MM.1S (cell line): ENCODE data around the gene ESCO1.
"Not testable (repeated sequence)": the region's sequence is repeated elsewhere in the genome, so short reads cannot be mapped to it uniquely, and the experiment has no call there.

ENCODE experiments used
- DNase-seq: peaks from one replicate; pipeline ENCODE4 v3.0.0-alpha.2; 2015
- H2AFZ ChIP-seq: fragments of 300-600 bp; sonication (generic); 2 replicates; pipeline ENCODE4 v1.6.0; 2016; ENCODE audit warnings: antibody characterized with exemption, low read length
- H3F3A ChIP-seq: fragments of 300-600 bp; sonication (generic); 2 replicates; pipeline ENCODE4 v1.6.1; 2016; ENCODE audit warnings: mild to moderate bottlenecking, antibody characterized with exemption, low read length, moderate library complexity, mixed read lengths; ENCODE audit not compliant: insufficient read depth
- H3K27ac ChIP-seq: fragments of 300-600 bp; sonication (generic); 2 replicates; pipeline ENCODE4 v1.5.1; 2016; ENCODE audit warnings: mild to moderate bottlenecking, low read length
- H3K27me3 ChIP-seq: fragments of 300-600 bp; sonication (generic); replicated peaks from 2 replicates; pipeline ENCODE4 v1.6.0; 2016; ENCODE audit warnings: low read length; ENCODE audit not compliant: insufficient read depth
- H3K36me3 ChIP-seq: fragments of 300-600 bp; sonication (generic); replicated peaks from 2 replicates; pipeline ENCODE4 v1.6.1; 2016; ENCODE audit warnings: mild to moderate bottlenecking, low read length, mixed read lengths; ENCODE audit not compliant: insufficient read depth
- H3K4me1 ChIP-seq: fragments of 300-600 bp; sonication (generic); 2 replicates; pipeline ENCODE4 v1.6.1; 2016; ENCODE audit warnings: low read length, mixed read lengths
- H3K4me2 ChIP-seq: fragments of 300-600 bp; sonication (generic); 2 replicates; pipeline ENCODE4 v1.6.0; 2016; ENCODE audit warnings: low read depth, low read length
- H3K4me3 ChIP-seq: fragments of 300-600 bp; sonication (generic); 2 replicates; pipeline ENCODE4 v1.5.1; 2016; ENCODE audit warnings: low read length, mixed read lengths
- H3K79me2 ChIP-seq: fragments of 300-600 bp; sonication (generic); 2 replicates; pipeline ENCODE4 v1.6.1; 2016; ENCODE audit warnings: mixed run types, low read length, mixed read lengths
- H3K9ac ChIP-seq: fragments of 300-600 bp; sonication (generic); 2 replicates; pipeline ENCODE4 v1.6.1; 2016; ENCODE audit warnings: low read length, mixed read lengths
- H3K9me2 ChIP-seq: fragments of 300-600 bp; sonication (generic); replicated peaks from 2 replicates; pipeline ENCODE4 v1.6.1; 2016; ENCODE audit warnings: mild to moderate bottlenecking, low read length, mixed read lengths; ENCODE audit not compliant: insufficient read depth
- H3K9me3 ChIP-seq: fragments of 300-600 bp; sonication (generic); replicated peaks from 2 replicates; pipeline ENCODE4 v1.6.1; 2016; ENCODE audit warnings: mild to moderate bottlenecking, low read length, mixed read lengths; ENCODE audit not compliant: insufficient read depth
- H4K20me1 ChIP-seq: fragments of 300-600 bp; sonication (generic); 2 replicates; pipeline ENCODE4 v1.6.1; 2016; ENCODE audit warnings: mild to moderate bottlenecking, low read length, moderate library complexity, mixed read lengths; ENCODE audit not compliant: insufficient read depth
- EZH2 ChIP-seq: fragments of 300-600 bp; sonication (generic); optimal IDR thresholded peaks from 2 replicates; pipeline ENCODE3; 2017; ENCODE audit warnings: low read depth, mild to moderate bottlenecking, antibody characterized with exemption, low read length, mixed read lengths
- EZH2phosphoT487 ChIP-seq: fragments of 300-600 bp; sonication (generic); IDR thresholded peaks from 2 replicates; pipeline ENCODE4 v1.6.1; 2018; ENCODE audit warnings: antibody characterized with exemption, low read length
- TF ChIP-seq, protein P1 (sequence below): fragments of 300-600 bp; sonication (generic); IDR thresholded peaks from 2 replicates; pipeline ENCODE4 v1.5.1; 2016; ENCODE audit warnings: antibody characterized with exemption, low read length, mixed read lengths

Gene ESCO1, protein sequence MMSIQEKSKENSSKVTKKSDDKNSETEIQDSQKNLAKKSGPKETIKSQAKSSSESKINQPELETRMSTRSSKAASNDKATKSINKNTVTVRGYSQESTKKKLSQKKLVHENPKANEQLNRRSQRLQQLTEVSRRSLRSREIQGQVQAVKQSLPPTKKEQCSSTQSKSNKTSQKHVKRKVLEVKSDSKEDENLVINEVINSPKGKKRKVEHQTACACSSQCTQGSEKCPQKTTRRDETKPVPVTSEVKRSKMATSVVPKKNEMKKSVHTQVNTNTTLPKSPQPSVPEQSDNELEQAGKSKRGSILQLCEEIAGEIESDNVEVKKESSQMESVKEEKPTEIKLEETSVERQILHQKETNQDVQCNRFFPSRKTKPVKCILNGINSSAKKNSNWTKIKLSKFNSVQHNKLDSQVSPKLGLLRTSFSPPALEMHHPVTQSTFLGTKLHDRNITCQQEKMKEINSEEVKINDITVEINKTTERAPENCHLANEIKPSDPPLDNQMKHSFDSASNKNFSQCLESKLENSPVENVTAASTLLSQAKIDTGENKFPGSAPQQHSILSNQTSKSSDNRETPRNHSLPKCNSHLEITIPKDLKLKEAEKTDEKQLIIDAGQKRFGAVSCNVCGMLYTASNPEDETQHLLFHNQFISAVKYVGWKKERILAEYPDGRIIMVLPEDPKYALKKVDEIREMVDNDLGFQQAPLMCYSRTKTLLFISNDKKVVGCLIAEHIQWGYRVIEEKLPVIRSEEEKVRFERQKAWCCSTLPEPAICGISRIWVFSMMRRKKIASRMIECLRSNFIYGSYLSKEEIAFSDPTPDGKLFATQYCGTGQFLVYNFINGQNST

DNA sequence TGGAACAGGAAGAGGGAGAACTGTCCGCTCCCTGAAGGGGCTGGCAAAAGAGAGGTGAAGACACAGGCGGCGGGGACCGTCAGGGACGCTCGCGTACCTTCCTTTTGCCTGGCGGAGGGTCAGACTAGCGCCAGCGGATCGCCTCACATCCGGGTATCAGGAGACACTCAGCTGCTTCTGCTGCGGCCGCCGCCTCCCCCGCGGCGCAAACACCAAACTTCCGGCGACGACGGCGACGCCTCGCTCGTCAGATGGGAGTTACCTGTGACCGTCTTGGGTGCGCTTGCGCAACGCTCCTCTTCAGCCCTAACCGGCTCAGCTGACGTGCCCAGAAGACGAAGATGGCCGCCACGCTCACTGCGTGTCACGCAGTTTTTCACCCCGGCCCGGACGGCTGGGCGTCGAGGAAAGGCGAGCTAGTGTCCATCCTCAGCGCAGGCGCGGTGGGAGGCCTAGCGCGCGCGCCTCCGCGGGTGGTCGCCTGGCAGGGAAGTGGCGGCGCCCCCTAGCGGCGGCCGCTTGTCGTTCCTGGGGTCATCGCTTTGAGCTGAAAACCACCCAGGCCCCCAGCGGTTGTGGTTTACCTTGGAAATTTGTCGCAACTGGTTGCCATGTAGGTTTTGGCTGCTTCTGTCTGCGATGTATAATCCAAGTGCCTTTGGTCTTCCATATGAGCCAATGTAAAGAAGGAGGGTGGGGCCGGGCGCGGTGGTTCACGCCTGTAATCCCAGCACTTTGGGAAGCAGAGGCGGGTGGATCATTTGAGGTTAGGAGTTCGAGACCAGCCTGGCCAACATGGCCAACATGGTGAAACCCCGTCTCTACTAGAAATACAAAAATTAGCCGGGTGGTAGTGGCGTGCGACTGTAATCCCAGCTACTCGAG, at the start of gene ESCO1:
Gene ESCO1 (minus strand): TSS at position 179 of the 885 bp plus-strand sequence. CDS start 25,861 bp downstream, outside the sequence.
- peaks cover 11% of the 10 kb centered on the region; the same call in 1 of the 2 replicates for H3K4me1 ChIP-seq
- peak within 1 kb of the TSS; percentile 92 for H2AFZ ChIP-seq
- TF ChIP-seq EZH2phosphoT487 (no peak), EZH2 (no peak)
- TF ChIP-seq, protein P1, sequence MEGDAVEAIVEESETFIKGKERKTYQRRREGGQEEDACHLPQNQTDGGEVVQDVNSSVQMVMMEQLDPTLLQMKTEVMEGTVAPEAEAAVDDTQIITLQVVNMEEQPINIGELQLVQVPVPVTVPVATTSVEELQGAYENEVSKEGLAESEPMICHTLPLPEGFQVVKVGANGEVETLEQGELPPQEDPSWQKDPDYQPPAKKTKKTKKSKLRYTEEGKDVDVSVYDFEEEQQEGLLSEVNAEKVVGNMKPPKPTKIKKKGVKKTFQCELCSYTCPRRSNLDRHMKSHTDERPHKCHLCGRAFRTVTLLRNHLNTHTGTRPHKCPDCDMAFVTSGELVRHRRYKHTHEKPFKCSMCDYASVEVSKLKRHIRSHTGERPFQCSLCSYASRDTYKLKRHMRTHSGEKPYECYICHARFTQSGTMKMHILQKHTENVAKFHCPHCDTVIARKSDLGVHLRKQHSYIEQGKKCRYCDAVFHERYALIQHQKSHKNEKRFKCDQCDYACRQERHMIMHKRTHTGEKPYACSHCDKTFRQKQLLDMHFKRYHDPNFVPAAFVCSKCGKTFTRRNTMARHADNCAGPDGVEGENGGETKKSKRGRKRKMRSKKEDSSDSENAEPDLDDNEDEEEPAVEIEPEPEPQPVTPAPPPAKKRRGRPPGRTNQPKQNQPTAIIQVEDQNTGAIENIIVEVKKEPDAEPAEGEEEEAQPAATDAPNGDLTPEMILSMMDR: peak; percentile 84
- H3K9me2 ChIP-seq: no peaks in the 10 kb centered on the region
- H3K4me2 ChIP-seq: peak within 1 kb of the TSS; percentile 60
- no peaks in the 10 kb centered on the region for H3K36me3 ChIP-seq
- H4K20me1 ChIP-seq: 0 out of 2 replicates have a peak, but pooled peaks cover 3% of the 10 kb centered on the region
- peak within 1 kb of the TSS; percentile 91 for H3K4me3 ChIP-seq
- H3K79me2 ChIP-seq: peaks cover 39% of the 10 kb centered on the region
- no peaks in the 10 kb centered on the region for H3K9me3 ChIP-seq
- DNase-seq: peak; percentile 95
- peaks cover 30% of the 10 kb centered on the region for H3F3A ChIP-seq
- H3K27me3 ChIP-seq: no peaks in the 10 kb centered on the region
- peak within 1 kb of the TSS; percentile 93 for H3K9ac ChIP-seq
- H3K27ac ChIP-seq: peak within 1 kb of the TSS; percentile 97

DNA sequence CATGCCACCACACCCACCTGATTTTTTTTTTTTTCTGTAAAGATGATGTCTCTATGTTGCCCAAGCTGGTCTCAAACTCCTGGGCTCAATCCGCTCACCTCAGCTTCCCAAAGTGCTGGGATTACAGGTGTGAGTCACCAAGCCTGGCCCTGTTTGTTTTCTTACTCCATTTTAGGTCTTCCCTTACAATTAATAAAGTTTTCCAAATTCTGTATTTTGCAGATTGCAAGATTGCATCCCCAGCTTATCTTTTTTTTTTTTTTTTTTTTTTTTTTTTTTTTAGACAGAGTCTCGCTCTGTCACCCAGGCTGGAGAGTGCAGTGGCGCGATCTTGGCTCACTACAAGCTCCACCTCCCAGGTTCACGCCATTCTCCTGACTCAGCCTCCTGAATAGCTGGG, 39.9 kb upstream of the ESCO1 start:
- H3K9me3 ChIP-seq, H3K4me3 ChIP-seq, H3K9me2 ChIP-seq, H3K4me1 ChIP-seq, DNase-seq, H3K9ac ChIP-seq, H2AFZ ChIP-seq, H3K27me3 ChIP-seq, H3K79me2 ChIP-seq, H3K27ac ChIP-seq, H3K4me2 ChIP-seq, H4K20me1 ChIP-seq, H3F3A ChIP-seq, H3K36me3 ChIP-seq: not testable (repeated sequence)

DNA sequence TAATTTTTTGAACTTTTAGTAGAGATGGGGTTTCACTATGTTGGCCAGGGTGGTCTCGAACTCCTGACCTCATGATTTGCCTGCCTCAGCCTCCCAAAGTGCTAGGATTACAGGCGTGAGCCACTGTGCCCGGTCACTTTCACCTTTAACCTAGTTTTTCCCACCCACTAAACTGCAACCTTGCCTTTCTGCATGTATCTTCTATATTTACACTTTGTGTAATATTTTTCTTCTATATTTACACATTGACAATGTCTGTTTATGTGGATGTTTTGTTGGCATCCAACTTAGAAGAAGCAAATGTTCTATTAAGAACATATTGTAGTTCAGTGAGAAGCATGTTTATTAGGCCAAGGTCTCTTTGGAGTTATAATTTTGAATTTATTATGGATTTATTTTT, 38.3 kb upstream of the ESCO1 start:
- Histone ChIP-seq H3F3A (0 out of 2 replicates have a peak, but pooled peaks cover 4% of the 10 kb centered on the region), H3K9ac (no peak overlapping the region), H3K27me3 (no peaks in the 10 kb centered on the region), H3K27ac (no peak overlapping the region), H3K4me3 (no peak overlapping the region), H2AFZ (no peak overlapping the region), H3K9me3 (no peaks in the 10 kb centered on the region), H3K4me1 (no peaks in the 10 kb centered on the region), H3K36me3 (no peaks in the 10 kb centered on the region), H3K4me2 (no peak overlapping the region), H3K79me2 (no peaks in the 10 kb centered on the region), H4K20me1 (no peaks in the 10 kb centered on the region), H3K9me2 (no peaks in the 10 kb centered on the region)
- no peak for DNase-seq
- TF ChIP-seq EZH2 (no peak), EZH2phosphoT487 (no peak)
- TF ChIP-seq, protein P1: no peak
